Measurements from ENCODE around the gene CHRNA5.
A peak's percentile ranks its signal among the peaks of the same experiment; 100 is the strongest.
"Not testable (repeated sequence)": the region's sequence is repeated elsewhere in the genome, so short reads cannot be mapped to it uniquely, and the experiment has no call there.

The CHRNA5 gene

GRCh38 chr15:78565097-78565950 lies at the start of gene CHRNA5:
CHRNA5 (plus strand) TSS chr15:78565520; CDS start chr15:78565720, 200 bp downstream.
- peak; percentile 89 for DNase-seq

- DNase-seq = not testable (repeated sequence)
These were observed 45.3 kb upstream of the CHRNA5 start for GRCh38 chr15:78520035-78520434.

- no peak for DNase-seq
These were observed 41.1 kb upstream of the CHRNA5 start for GRCh38 chr15:78524230-78524629.

GRCh38 chr15:78527325-78527724 lies 38.0 kb upstream of the CHRNA5 start:
- no peak for DNase-seq

GRCh38 chr15:78533331-78533730 lies 32.0 kb upstream of the CHRNA5 start:
- DNase-seq = no peak

GRCh38 chr15:78536134-78536533 lies 29.2 kb upstream of the CHRNA5 start:
- no peak for DNase-seq

GRCh38 chr15:78537266-78537905 lies 27.9 kb upstream of the CHRNA5 start:
- no peak for DNase-seq

- DNase-seq = no peak
These were observed 27.0 kb upstream of the CHRNA5 start for GRCh38 chr15:78538358-78538757.

- DNase-seq = not testable (repeated sequence)
These were observed 25.7 kb upstream of the CHRNA5 start for GRCh38 chr15:78539464-78540140.

GRCh38 chr15:78540141-78540870 lies 25.0 kb upstream of the CHRNA5 start, which contains the start of gene PSMA4:
PSMA4 (plus strand) TSS chr15:78540444; CDS start chr15:78541928, 1,484 bp downstream.
- DNase-seq = peak; percentile 96

GRCh38 chr15:78540871-78541743 lies 24.2 kb upstream of the CHRNA5 start:
- no peak for DNase-seq

- no peak for DNase-seq
These were observed 23.6 kb upstream of the CHRNA5 start for GRCh38 chr15:78541744-78542034.

- no peak for DNase-seq
These were observed 22.7 kb upstream of the CHRNA5 start for GRCh38 chr15:78542647-78543046.

- no peak for DNase-seq
These were observed 15.1 kb upstream of the CHRNA5 start for GRCh38 chr15:78550194-78550593.

GRCh38 chr15:78550815-78551214 lies 14.5 kb upstream of the CHRNA5 start:
- DNase-seq = no peak

GRCh38 chr15:78551902-78552301 lies 13.4 kb upstream of the CHRNA5 start:
- no peak for DNase-seq

- DNase-seq = no peak
These were observed 12.7 kb upstream of the CHRNA5 start for GRCh38 chr15:78552597-78552996.

- not testable (repeated sequence) for DNase-seq
These were observed 5.1 kb upstream of the CHRNA5 start for GRCh38 chr15:78560201-78560600.

- DNase-seq = no peak
These were observed 3.8 kb upstream of the CHRNA5 start for GRCh38 chr15:78561490-78561889.

GRCh38 chr15:78563092-78563491 lies 2.2 kb upstream of the CHRNA5 start:
- no peak for DNase-seq

- DNase-seq = no peak
These were observed 600 bp upstream of the CHRNA5 start for GRCh38 chr15:78564743-78565096.
